ENCODE measurements around the gene RGS9BP. TPM values are rescaled to one million over a fixed set of nuclear protein-coding genes. Genes with fewer than 3 reads are reported as not detected.

The RGS9BP gene
- polyA plus RNA-seq, 3 donors = 0.03 TPM; not detected in 2

DNA sequence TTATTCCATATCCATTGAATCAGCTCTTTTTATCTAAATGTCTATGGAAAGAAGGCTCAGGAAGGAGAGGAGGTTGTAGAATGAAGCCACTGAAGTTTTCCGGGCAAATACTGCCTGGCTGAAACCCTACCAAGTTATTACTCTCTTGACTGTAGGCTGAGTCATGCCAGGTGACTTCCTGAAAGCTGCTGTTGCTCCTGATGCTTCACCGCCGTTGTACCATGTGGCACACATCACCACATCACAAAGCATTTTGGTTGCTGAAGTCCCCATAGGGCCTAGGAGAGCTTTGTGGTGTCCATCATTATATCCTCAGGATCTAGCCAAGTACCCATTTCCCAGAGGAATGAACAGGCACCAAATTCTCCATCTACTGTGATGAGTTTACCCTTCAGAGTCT, 32.8 kb downstream of the RGS9BP start:
- H3K27me3 ChIP-seq (ENCODE audit: control insufficient read depth in 2 of 2, insufficient read depth in 2 of 2, low read length in 2 of 2) = no peaks in the 10 kb centered on the region
- intact Hi-C loops (cut with micrococcal nuclease) = no loop called here
- H3K9ac ChIP-seq (ENCODE audit: insufficient read depth, low read length, poor library complexity, severe bottlenecking) = no peak overlapping the region
- no peak for DNase-seq
- no CpG with 5 or more reads among the region's 3 CpGs for WGBS (ENCODE audit: insufficient coverage)
- Mint-ChIP-seq H3K4me3 (no peak overlapping the region), H3K27ac (peak overlapping the region; percentile 45 to 77 (median 57)), H3K4me1 (peaks cover 7% of the 10 kb centered on the region), H3K27me3 (ENCODE audit: low read depth in 3 of 3) (no peaks in the 10 kb centered on the region), H3K9me3 (peaks cover 6 to 14% (median 11%) of the 10 kb centered on the region in 7 donors), H3K36me3 (peaks cover 50 to 77% of the 10 kb centered on the region in 2 donors)
- peaks cover 49% of the 10 kb centered on the region for H3K79me2 ChIP-seq (ENCODE audit: insufficient read depth, low read length)
- no peak overlapping the region for H3K4me3 ChIP-seq (replicated peaks in 1 of 3; ENCODE audit: low read depth in 2 of 3, low read length in 3 of 3)
- H3K9me3 ChIP-seq (replicated peaks in 1 of 2; ENCODE audit: control insufficient read depth in 1 of 2, insufficient read depth in 1 of 2, low read length in 2 of 2) = peaks cover 10 to 11% of the 10 kb centered on the region in 2 donors
- H3K27ac ChIP-seq (ENCODE audit: low read depth in 1 of 2, low read length in 2 of 2) = peak overlapping the region in 1 of 2 donors; percentile 17
- peaks cover 37% of the 10 kb centered on the region for H4K20me1 ChIP-seq (ENCODE audit: insufficient read depth, low read length)
- H3K36me3 ChIP-seq (replicated peaks in 1 of 2; ENCODE audit: control insufficient read depth in 1 of 2, insufficient read depth in 2 of 2, low read length in 2 of 2) = peaks cover 39 to 77% of the 10 kb centered on the region in 2 donors
- TF ChIP-seq CTCF (IDR thresholded peaks at IDR 0.05) = no peak
- no peak overlapping the region for H3K4me2 ChIP-seq (replicated peaks; ENCODE audit: extremely low read depth, low read length, poor library complexity, severe bottlenecking)
- no peaks in the 10 kb centered on the region for H3K4me1 ChIP-seq (ENCODE audit: control insufficient read depth in 1 of 2, insufficient read depth in 2 of 2, low read length in 2 of 2)
- H2AFZ ChIP-seq (ENCODE audit: insufficient read depth, low read depth, low read length, poor library complexity, severe bottlenecking) = no peak overlapping the region

DNA sequence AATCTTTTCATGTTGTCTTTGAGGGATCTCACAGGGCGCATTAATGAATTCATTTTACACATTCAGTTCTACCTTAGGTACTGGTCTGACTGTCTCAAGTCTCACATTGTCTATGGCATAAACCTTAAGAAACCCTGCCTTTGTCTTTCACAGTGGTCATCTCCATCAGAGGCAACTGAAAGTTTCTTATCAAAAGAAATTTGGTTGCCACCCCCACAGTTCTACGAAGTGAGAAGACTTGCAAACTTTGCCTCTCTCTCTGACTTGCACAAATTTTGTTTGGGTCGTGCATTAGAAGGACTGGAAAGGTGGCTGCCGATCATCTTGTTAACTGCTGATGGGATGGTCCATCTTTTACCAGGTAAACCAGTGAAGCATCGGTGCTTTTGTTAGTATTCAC, 33.4 kb downstream of the RGS9BP start:
- 100% methylated on average over 1 of the region's 5 CpGs for WGBS (ENCODE audit: insufficient coverage)
- no peaks in the 10 kb centered on the region for H3K27me3 ChIP-seq (ENCODE audit: control insufficient read depth in 2 of 2, insufficient read depth in 2 of 2, low read length in 2 of 2)
- no peaks in the 10 kb centered on the region for H3K4me1 ChIP-seq (ENCODE audit: control insufficient read depth in 1 of 2, insufficient read depth in 2 of 2, low read length in 2 of 2)
- intact Hi-C loops (cut with micrococcal nuclease) = no loop called here
- DNase-seq = no peak
- no peak overlapping the region for H3K9ac ChIP-seq (ENCODE audit: insufficient read depth, low read length, poor library complexity, severe bottlenecking)
- no peak overlapping the region for H3K4me3 ChIP-seq (replicated peaks in 1 of 3; ENCODE audit: low read depth in 2 of 3, low read length in 3 of 3)
- peaks cover 3 to 8% (median 7%) of the 10 kb centered on the region in 7 donors for H3K9me3 Mint-ChIP-seq
- H3K79me2 ChIP-seq (ENCODE audit: insufficient read depth, low read length) = peaks cover 43% of the 10 kb centered on the region
- H3K27ac Mint-ChIP-seq = peak overlapping the region in 4 of 7 donors; percentile 52 to 77 (median 56)
- no peak for TF ChIP-seq CTCF (IDR thresholded peaks at IDR 0.05)
- H2AFZ ChIP-seq (ENCODE audit: insufficient read depth, low read depth, low read length, poor library complexity, severe bottlenecking) = no peak overlapping the region
- peaks cover 43 to 78% of the 10 kb centered on the region in 2 donors for H3K36me3 ChIP-seq (replicated peaks in 1 of 2; ENCODE audit: control insufficient read depth in 1 of 2, insufficient read depth in 2 of 2, low read length in 2 of 2)
- no peak overlapping the region for H3K4me3 Mint-ChIP-seq
- peaks cover 37% of the 10 kb centered on the region for H4K20me1 ChIP-seq (ENCODE audit: insufficient read depth, low read length)
- H3K9me3 ChIP-seq (replicated peaks in 1 of 2; ENCODE audit: control insufficient read depth in 1 of 2, insufficient read depth in 1 of 2, low read length in 2 of 2) = peaks cover 4 to 7% of the 10 kb centered on the region in 2 donors
- peaks cover 49 to 77% of the 10 kb centered on the region in 2 donors for H3K36me3 Mint-ChIP-seq
- H3K4me1 Mint-ChIP-seq = peaks cover 7% of the 10 kb centered on the region
- H3K4me2 ChIP-seq (replicated peaks; ENCODE audit: extremely low read depth, low read length, poor library complexity, severe bottlenecking) = no peak overlapping the region
- peak overlapping the region in 1 of 2 donors; percentile 17 for H3K27ac ChIP-seq (ENCODE audit: low read depth in 1 of 2, low read length in 2 of 2)
- no peaks in the 10 kb centered on the region for H3K27me3 Mint-ChIP-seq (ENCODE audit: low read depth in 3 of 3)
